ENCODE results near the gene MGLL.

The MGLL gene

DNA sequence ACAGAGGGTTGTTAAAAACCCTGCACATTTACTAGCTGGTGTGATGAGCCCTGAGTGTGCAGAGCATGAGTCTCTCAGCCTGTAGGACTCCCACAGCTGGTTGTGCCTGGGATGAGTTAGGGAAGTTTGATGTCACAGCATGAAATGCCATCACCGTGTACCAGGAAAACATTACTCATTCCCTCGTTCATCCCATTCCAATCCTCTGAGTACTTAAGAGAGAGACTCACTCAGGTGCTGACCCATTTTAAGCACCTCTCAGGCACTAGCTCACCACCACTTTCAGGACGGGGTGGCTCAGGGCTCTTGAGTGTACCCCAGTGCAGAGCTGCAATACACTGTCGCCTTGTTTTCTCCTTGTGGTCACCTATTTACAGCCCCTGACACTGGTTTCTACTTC lies 18.7 kb downstream of the MGLL start:
- Histone ChIP-seq H3K36me3 (ENCODE audit: control insufficient read depth, insufficient read depth, low read length) (peaks cover 6% of the 10 kb centered on the region), H3K9ac (ENCODE audit: low read length) (no peak overlapping the region), H3K27ac (ENCODE audit: low read depth, low read length) (no peak overlapping the region), H3K4me3 (ENCODE audit: low read length) (no peak overlapping the region), H3K4me1 (ENCODE audit: control insufficient read depth, insufficient read depth, low read length) (no peaks in the 10 kb centered on the region), H3K27me3 (ENCODE audit: control insufficient read depth, insufficient read depth, low read length) (no peaks in the 10 kb centered on the region)

DNA sequence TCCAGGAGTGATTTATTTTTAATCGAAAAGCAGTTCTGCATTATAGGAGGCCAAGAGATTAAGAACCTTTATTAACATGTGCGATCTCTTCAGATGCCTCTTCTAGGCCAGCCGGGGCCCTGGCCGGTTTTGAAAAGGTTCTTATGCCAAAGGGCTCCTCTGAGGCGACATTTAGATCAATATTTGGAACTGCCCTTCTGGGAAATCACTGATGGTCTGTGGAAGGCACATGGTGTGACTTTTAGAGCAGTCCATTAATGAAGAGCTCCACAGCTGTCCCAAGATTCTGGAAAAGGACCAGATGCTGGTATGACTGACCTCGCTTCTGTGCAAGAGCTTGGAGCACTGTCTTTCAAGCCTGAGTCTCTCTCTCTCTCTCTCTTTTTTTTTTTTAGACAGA lies 19.7 kb downstream of the MGLL start:
- Histone ChIP-seq H3K4me3 (ENCODE audit: low read length) (no peak overlapping the region), H3K27ac (ENCODE audit: low read depth, low read length) (no peak overlapping the region), H3K9ac (ENCODE audit: low read length) (no peak overlapping the region), H3K4me1 (ENCODE audit: control insufficient read depth, insufficient read depth, low read length) (no peaks in the 10 kb centered on the region), H3K27me3 (ENCODE audit: control insufficient read depth, insufficient read depth, low read length) (no peaks in the 10 kb centered on the region), H3K36me3 (ENCODE audit: control insufficient read depth, insufficient read depth, low read length) (peaks cover 3% of the 10 kb centered on the region)

DNA sequence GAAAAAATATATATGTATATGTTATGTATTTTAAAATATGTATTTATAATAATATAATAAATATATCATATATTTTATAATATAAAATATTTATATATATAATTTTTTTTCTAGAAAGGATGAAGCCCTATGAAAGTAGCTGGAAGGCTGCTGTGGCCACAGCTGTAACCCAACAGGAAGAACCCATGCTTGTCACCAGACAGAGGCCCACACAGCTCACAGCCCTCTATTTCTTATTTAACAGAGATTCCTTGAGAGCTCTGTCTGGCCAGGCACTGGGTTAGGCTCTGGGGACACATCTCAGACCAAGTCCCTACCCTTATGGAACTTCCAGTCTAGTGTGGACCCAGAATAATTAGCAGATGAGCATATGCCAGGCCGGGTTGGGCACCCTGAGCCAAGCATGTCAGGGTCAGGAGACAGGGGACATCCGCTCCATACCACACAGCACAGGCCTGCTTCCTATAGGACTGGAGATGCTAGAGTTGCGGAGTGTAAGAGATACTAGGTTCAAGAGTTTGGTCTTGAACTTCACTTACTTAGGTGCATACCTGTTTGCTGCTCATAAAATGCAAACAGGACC lies 20.5 kb downstream of the MGLL start:
- Histone ChIP-seq H3K27me3 (ENCODE audit: control insufficient read depth, insufficient read depth, low read length) (no peaks in the 10 kb centered on the region), H3K9ac (ENCODE audit: low read length) (no peak overlapping the region), H3K4me3 (ENCODE audit: low read length) (no peak overlapping the region), H3K36me3 (ENCODE audit: control insufficient read depth, insufficient read depth, low read length) (peaks cover 3% of the 10 kb centered on the region), H3K4me1 (ENCODE audit: control insufficient read depth, insufficient read depth, low read length) (no peaks in the 10 kb centered on the region), H3K27ac (ENCODE audit: low read depth, low read length) (no peak overlapping the region)

- no peak overlapping the region for H3K27ac ChIP-seq (ENCODE audit: low read depth, low read length)
- no peak overlapping the region for H3K4me3 ChIP-seq (ENCODE audit: low read length)
- no peaks in the 10 kb centered on the region for H3K27me3 ChIP-seq (ENCODE audit: control insufficient read depth, insufficient read depth, low read length)
- no peak overlapping the region for H3K9ac ChIP-seq (ENCODE audit: low read length)
- no peaks in the 10 kb centered on the region for H3K4me1 ChIP-seq (ENCODE audit: control insufficient read depth, insufficient read depth, low read length)
- peaks cover 3% of the 10 kb centered on the region for H3K36me3 ChIP-seq (ENCODE audit: control insufficient read depth, insufficient read depth, low read length)
Observed at GRCh38 chr3:127800508-127800907, 21.8 kb downstream of the MGLL start.

DNA sequence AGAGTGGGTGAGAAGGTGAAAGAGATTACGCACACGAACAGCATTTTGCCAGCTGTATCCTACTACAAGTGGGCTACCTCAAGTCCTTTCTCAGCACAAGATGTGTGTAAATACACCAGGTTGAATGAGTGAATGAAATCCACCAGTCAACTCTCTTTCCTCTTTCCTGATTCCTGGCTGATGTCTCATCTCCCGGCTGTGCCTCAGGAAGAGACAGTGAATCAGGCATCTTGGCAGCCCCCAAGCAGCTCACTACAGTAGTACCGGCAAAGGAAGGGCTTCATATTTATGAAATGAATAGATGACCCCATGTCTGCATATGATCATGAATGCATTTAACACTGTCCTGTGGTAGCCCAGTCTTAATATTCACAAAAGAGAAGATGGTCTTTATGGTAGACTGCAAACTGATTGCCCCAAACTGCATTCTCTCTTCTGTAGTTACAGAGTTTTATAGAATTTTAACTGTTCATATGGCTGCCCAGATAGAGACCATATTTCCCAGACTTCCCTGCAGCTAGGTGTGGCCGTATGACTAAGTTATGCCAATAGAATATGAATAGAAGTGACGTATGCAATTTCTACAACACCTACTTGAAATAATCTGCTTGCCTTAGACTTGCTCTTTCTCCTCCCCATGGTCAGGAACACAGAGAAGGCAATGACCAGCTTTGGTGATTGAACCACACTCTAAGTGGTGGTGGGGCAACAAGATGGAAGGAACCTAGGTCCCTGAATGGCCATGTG lies 22.7 kb downstream of the MGLL start:
- Histone ChIP-seq H3K9ac (ENCODE audit: low read length) (no peak overlapping the region), H3K4me1 (ENCODE audit: control insufficient read depth, insufficient read depth, low read length) (no peaks in the 10 kb centered on the region), H3K27me3 (ENCODE audit: control insufficient read depth, insufficient read depth, low read length) (no peaks in the 10 kb centered on the region), H3K4me3 (ENCODE audit: low read length) (no peak overlapping the region), H3K36me3 (ENCODE audit: control insufficient read depth, insufficient read depth, low read length) (no peaks in the 10 kb centered on the region), H3K27ac (ENCODE audit: low read depth, low read length) (no peak overlapping the region)

- H3K4me1 ChIP-seq (ENCODE audit: control insufficient read depth, insufficient read depth, low read length), result no peaks in the 10 kb centered on the region
- no peak overlapping the region for H3K9ac ChIP-seq (ENCODE audit: low read length)
- peaks cover 3% of the 10 kb centered on the region for H3K36me3 ChIP-seq (ENCODE audit: control insufficient read depth, insufficient read depth, low read length)
- H3K27me3 ChIP-seq (ENCODE audit: control insufficient read depth, insufficient read depth, low read length), result no peaks in the 10 kb centered on the region
- H3K27ac ChIP-seq (ENCODE audit: low read depth, low read length), result no peak overlapping the region
- no peak overlapping the region for H3K4me3 ChIP-seq (ENCODE audit: low read length)
Observed at GRCh38 chr3:127798716-127799115, 23.6 kb downstream of the MGLL start.

- peaks cover 3% of the 10 kb centered on the region for H3K36me3 ChIP-seq (ENCODE audit: control insufficient read depth, insufficient read depth, low read length)
- H3K27ac ChIP-seq (ENCODE audit: low read depth, low read length), result no peak overlapping the region
- peaks cover 10% of the 10 kb centered on the region for H3K4me1 ChIP-seq (ENCODE audit: control insufficient read depth, insufficient read depth, low read length)
- H3K4me3 ChIP-seq (ENCODE audit: low read length), result no peak overlapping the region
- no peak overlapping the region for H3K9ac ChIP-seq (ENCODE audit: low read length)
- no peaks in the 10 kb centered on the region for H3K27me3 ChIP-seq (ENCODE audit: control insufficient read depth, insufficient read depth, low read length)
Observed at GRCh38 chr3:127796831-127797150, 25.5 kb downstream of the MGLL start.

- no peaks in the 10 kb centered on the region for H3K27me3 ChIP-seq (ENCODE audit: control insufficient read depth, insufficient read depth, low read length)
- H3K36me3 ChIP-seq (ENCODE audit: control insufficient read depth, insufficient read depth, low read length), result peaks cover 3% of the 10 kb centered on the region
- no peak overlapping the region for H3K9ac ChIP-seq (ENCODE audit: low read length)
- H3K4me3 ChIP-seq (ENCODE audit: low read length), result no peak overlapping the region
- H3K4me1 ChIP-seq (ENCODE audit: control insufficient read depth, insufficient read depth, low read length), result peaks cover 16% of the 10 kb centered on the region
- H3K27ac ChIP-seq (ENCODE audit: low read depth, low read length), result no peak overlapping the region
Observed at GRCh38 chr3:127796045-127796830, 26.1 kb downstream of the MGLL start.

GRCh38 chr3:127794972-127795371 lies 27.3 kb downstream of the MGLL start:
- Histone ChIP-seq H3K9ac (ENCODE audit: low read length) (no peak overlapping the region), H3K4me1 (ENCODE audit: control insufficient read depth, insufficient read depth, low read length) (peaks cover 25% of the 10 kb centered on the region), H3K27me3 (ENCODE audit: control insufficient read depth, insufficient read depth, low read length) (no peaks in the 10 kb centered on the region), H3K27ac (ENCODE audit: low read depth, low read length) (no peak overlapping the region), H3K4me3 (ENCODE audit: low read length) (no peak overlapping the region), H3K36me3 (ENCODE audit: control insufficient read depth, insufficient read depth, low read length) (peaks cover 3% of the 10 kb centered on the region)

- no peak overlapping the region for H3K9ac ChIP-seq (ENCODE audit: low read length)
- no peak overlapping the region for H3K4me3 ChIP-seq (ENCODE audit: low read length)
- peaks cover 25% of the 10 kb centered on the region for H3K4me1 ChIP-seq (ENCODE audit: control insufficient read depth, insufficient read depth, low read length)
- H3K27ac ChIP-seq (ENCODE audit: low read depth, low read length), result no peak overlapping the region
- H3K36me3 ChIP-seq (ENCODE audit: control insufficient read depth, insufficient read depth, low read length), result peaks cover 3% of the 10 kb centered on the region
- no peaks in the 10 kb centered on the region for H3K27me3 ChIP-seq (ENCODE audit: control insufficient read depth, insufficient read depth, low read length)
Observed at GRCh38 chr3:127794402-127794801, 27.9 kb downstream of the MGLL start.

GRCh38 chr3:127792541-127793292 lies 29.6 kb downstream of the MGLL start:
- H3K9ac ChIP-seq (ENCODE audit: low read length), result no peak overlapping the region
- H3K27me3 ChIP-seq (ENCODE audit: control insufficient read depth, insufficient read depth, low read length), result no peaks in the 10 kb centered on the region
- H3K27ac ChIP-seq (ENCODE audit: low read depth, low read length), result peak overlapping the region; percentile 87
- no peak overlapping the region for H3K4me3 ChIP-seq (ENCODE audit: low read length)
- H3K4me1 ChIP-seq (ENCODE audit: control insufficient read depth, insufficient read depth, low read length), result peaks cover 39% of the 10 kb centered on the region
- peaks cover 3% of the 10 kb centered on the region for H3K36me3 ChIP-seq (ENCODE audit: control insufficient read depth, insufficient read depth, low read length)

DNA sequence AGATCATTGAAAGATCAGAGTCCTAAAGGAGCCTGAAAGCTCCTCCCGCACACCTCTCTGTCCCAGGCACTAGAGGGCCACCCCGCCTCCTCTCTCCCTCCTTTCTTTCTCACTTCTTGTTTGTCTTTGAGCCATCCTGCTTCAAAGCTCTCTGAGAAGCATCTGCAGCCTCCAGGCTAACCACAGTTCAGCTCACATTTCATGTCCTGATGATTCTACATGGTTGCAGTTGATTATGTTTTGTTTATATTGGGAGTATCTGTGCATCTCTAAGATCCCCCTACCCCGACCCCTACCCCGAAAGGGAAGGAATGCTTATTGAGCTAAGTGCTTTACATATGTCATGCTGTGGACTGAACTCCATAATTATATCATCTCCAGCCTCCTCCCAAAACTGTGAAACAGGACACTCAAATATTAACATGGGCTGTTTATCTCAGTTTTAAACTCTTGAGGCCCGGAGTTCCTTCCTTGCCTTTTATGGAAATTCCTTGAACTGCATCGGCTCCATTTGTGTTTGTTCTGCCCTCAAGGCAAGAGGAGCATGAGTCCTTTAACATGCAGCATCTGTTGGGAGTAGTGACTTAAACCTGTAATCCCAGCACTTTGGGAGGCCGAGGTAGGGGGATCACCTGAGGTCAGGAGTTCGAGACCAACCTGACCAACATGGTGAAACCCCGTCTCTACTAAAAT lies 30.9 kb downstream of the MGLL start:
- peaks cover 3% of the 10 kb centered on the region for H3K36me3 ChIP-seq (ENCODE audit: control insufficient read depth, insufficient read depth, low read length)
- no peak overlapping the region for H3K4me3 ChIP-seq (ENCODE audit: low read length)
- peaks cover 51% of the 10 kb centered on the region for H3K4me1 ChIP-seq (ENCODE audit: control insufficient read depth, insufficient read depth, low read length)
- H3K27ac ChIP-seq (ENCODE audit: low read depth, low read length), result peak overlapping the region; percentile 87
- H3K27me3 ChIP-seq (ENCODE audit: control insufficient read depth, insufficient read depth, low read length), result no peaks in the 10 kb centered on the region
- no peak overlapping the region for H3K9ac ChIP-seq (ENCODE audit: low read length)
